GM12875 (cell line): Measurements from ENCODE around the gene KRTAP13-2.

Experiments used
- H3K4me3 ChIP-seq: one replicate; pipeline ENCODE4 v1.5.1; 2011; ENCODE audit warnings: low read depth, low read length, control low read depth
- CTCF ChIP-seq: IDR thresholded peaks from 2 replicates; pipeline ENCODE4 v1.5.1; 2011; ENCODE audit warnings: low read depth, mild to moderate bottlenecking, control low read depth, inconsistent platforms, low read length, moderate library complexity, borderline replicate concordance; ENCODE audit not compliant: insufficient read depth

The KRTAP13-2 gene

GRCh38 chr21:30329203-30329875 lies 42.7 kb downstream of the KRTAP13-2 start:
- no peak for TF ChIP-seq CTCF

GRCh38 chr21:30326390-30326789 lies 45.7 kb downstream of the KRTAP13-2 start:
- no peak for TF ChIP-seq CTCF

More at GRCh38 chr21:30329203-30329875, 42.7 kb downstream of the KRTAP13-2 start:
- H3K4me3 ChIP-seq, result no peak overlapping the region

More at GRCh38 chr21:30326390-30326789, 45.7 kb downstream of the KRTAP13-2 start:
- no peak overlapping the region for H3K4me3 ChIP-seq
